ENCODE measurements around the gene PIM1. TPM values are rescaled to one million over a fixed set of nuclear protein-coding genes. Genes with fewer than 3 reads are reported as not detected.
A peak's percentile ranks its signal among the peaks of the same experiment; 100 is the strongest.
"Not testable (repeated sequence)": the region's sequence is repeated elsewhere in the genome, so short reads cannot be mapped to it uniquely, and the experiment has no call there.

The PIM1 gene
- total and polyA plus RNA-seq, 4 experiments from 2014 or later = 124 to 334 (median 196) TPM

GRCh38 chr6:37190159-37190535 lies 20.2 kb downstream of the PIM1 start:
- no peaks in the 10 kb centered on the region for H3K36me3 Mint-ChIP-seq
- peaks cover 0 to 3% (median 0%) of the 10 kb centered on the region in 8 donors for H3K9me3 Mint-ChIP-seq
- Histone ChIP-seq H3K9me3 (ENCODE audit: control insufficient read depth in 1 of 2, low read length in 2 of 2) (no peaks in the 10 kb centered on the region), H3K4me1 (ENCODE audit: insufficient read depth, low read length) (peaks cover 65% of the 10 kb centered on the region), H3K27me3 (ENCODE audit: insufficient read depth, low read length) (no peaks in the 10 kb centered on the region), H3K4me3 (ENCODE audit: low read length in 2 of 2) (no peak overlapping the region), H3K27ac (ENCODE audit: low read depth, low read length) (no peak overlapping the region), H3K36me3 (ENCODE audit: insufficient read depth, low read length) (no peaks in the 10 kb centered on the region)
- H3K27me3 Mint-ChIP-seq = no peaks in the 10 kb centered on the region
- intact Hi-C loops (cut with micrococcal nuclease) = no loop called here
- H3K4me1 Mint-ChIP-seq = peaks cover 30 to 55% (median 39%) of the 10 kb centered on the region in 4 donors
- ChIA-PET POLR2A (ENCODE audit: partially characterized antibody) (interaction anchor here (0.7 to 5.3 kb wide), 8 partner anchors 13 to 305 kb away, joined by 3 to 43 read pairs (median 6); no protein-coding TSS in a partner anchor), CTCF (ENCODE audit: partially characterized antibody) (interaction anchor here (0.6 to 5.1 kb wide), 9 partner anchors 7 to 171 kb away, joined by 3 to 58 read pairs (median 5); no protein-coding TSS in a partner anchor)
- peak overlapping the region in 4 of 8 donors; percentile 10 to 52 (median 25) for H3K4me3 Mint-ChIP-seq
- peak overlapping the region in 3 of 7 donors; percentile 47 to 68 (median 57) for H3K27ac Mint-ChIP-seq
- no peak for DNase-seq

- POLR2A ChIA-PET (ENCODE audit: partially characterized antibody) = interaction anchor here (2.3 kb wide), 1 partner anchor 20 kb away, joined by 10 read pairs; no protein-coding TSS in a partner anchor
- no peak for DNase-seq
- Mint-ChIP-seq H3K27me3 (no peaks in the 10 kb centered on the region), H3K4me3 (no peak overlapping the region), H3K9me3 (peaks cover 0 to 1% (median 0%) of the 10 kb centered on the region in 8 donors), H3K27ac (peak overlapping the region in 1 of 7 donors; percentile 56), H3K4me1 (peaks cover 19 to 34% (median 25%) of the 10 kb centered on the region in 4 donors), H3K36me3 (no peaks in the 10 kb centered on the region)
- Histone ChIP-seq H3K9me3 (ENCODE audit: control insufficient read depth in 1 of 2, low read length in 2 of 2) (no peaks in the 10 kb centered on the region), H3K4me1 (ENCODE audit: insufficient read depth, low read length) (peaks cover 40% of the 10 kb centered on the region), H3K4me3 (ENCODE audit: low read length in 2 of 2) (no peak overlapping the region), H3K36me3 (ENCODE audit: insufficient read depth, low read length) (no peaks in the 10 kb centered on the region), H3K27ac (ENCODE audit: low read depth, low read length) (no peak overlapping the region), H3K27me3 (ENCODE audit: insufficient read depth, low read length) (no peaks in the 10 kb centered on the region)
- CTCF ChIA-PET (ENCODE audit: partially characterized antibody) = interaction anchor here (1.2 to 33.8 kb wide), 3 partner anchors 14 to 170 kb away, joined by 3 to 1184 read pairs (median 20); no protein-coding TSS in a partner anchor
- intact Hi-C loops (cut with micrococcal nuclease) = no loop called here
Observed at GRCh38 chr6:37192666-37193065, 22.7 kb downstream of the PIM1 start.

GRCh38 chr6:37194886-37195285 lies 24.9 kb downstream of the PIM1 start:
- H3K36me3 Mint-ChIP-seq; H3K36me3 ChIP-seq (ENCODE audit: insufficient read depth, low read length); DNase-seq; H3K27ac Mint-ChIP-seq; H3K27me3 Mint-ChIP-seq; H3K9me3 Mint-ChIP-seq; H3K9me3 ChIP-seq (ENCODE audit: control insufficient read depth in 1 of 2, low read length in 2 of 2); H3K4me3 Mint-ChIP-seq; H3K27me3 ChIP-seq (ENCODE audit: insufficient read depth, low read length); intact Hi-C loops (cut with micrococcal nuclease); H3K27ac ChIP-seq (ENCODE audit: low read depth, low read length); H3K4me3 ChIP-seq (ENCODE audit: low read length in 2 of 2): not testable (repeated sequence)
- H3K4me1 ChIP-seq (ENCODE audit: insufficient read depth, low read length) = peaks cover 25% of the 10 kb centered on the region
- ChIA-PET POLR2A (ENCODE audit: partially characterized antibody) (interaction anchor here (0.6 to 2.3 kb wide), 4 partner anchors 12 to 24 kb away, joined by 3 to 10 read pairs (median 4); no protein-coding TSS in a partner anchor), CTCF (ENCODE audit: partially characterized antibody) (interaction anchor here (1.6 to 33.8 kb wide), 4 partner anchors 8 to 172 kb away, joined by 6 to 1184 read pairs (median 13); no protein-coding TSS in a partner anchor)
- H3K4me1 Mint-ChIP-seq = peaks cover 16 to 28% (median 22%) of the 10 kb centered on the region in 4 donors

- H3K4me3 ChIP-seq (ENCODE audit: low read length in 2 of 2); H3K27me3 ChIP-seq (ENCODE audit: insufficient read depth, low read length); POLR2A ChIA-PET (ENCODE audit: partially characterized antibody); H3K36me3 ChIP-seq (ENCODE audit: insufficient read depth, low read length); H3K36me3 Mint-ChIP-seq; DNase-seq; H3K9me3 Mint-ChIP-seq; H3K9me3 ChIP-seq (ENCODE audit: control insufficient read depth in 1 of 2, low read length in 2 of 2); H3K27ac ChIP-seq (ENCODE audit: low read depth, low read length); H3K4me3 Mint-ChIP-seq; H3K27me3 Mint-ChIP-seq; intact Hi-C loops (cut with micrococcal nuclease): not testable (repeated sequence)
- CTCF ChIA-PET (ENCODE audit: partially characterized antibody) = interaction anchor here (1.9 to 33.8 kb wide), 4 partner anchors 10 to 174 kb away, joined by 5 to 1184 read pairs (median 12); no protein-coding TSS in a partner anchor
- Mint-ChIP-seq H3K27ac (peak overlapping the region in 1 of 7 donors; percentile 17), H3K4me1 (peaks cover 14 to 35% (median 24%) of the 10 kb centered on the region in 4 donors)
- H3K4me1 ChIP-seq (ENCODE audit: insufficient read depth, low read length) = peaks cover 18% of the 10 kb centered on the region
Observed at GRCh38 chr6:37196451-37196850, 26.5 kb downstream of the PIM1 start.

- POLR2A ChIA-PET (ENCODE audit: partially characterized antibody) = interaction anchor here (2.2 kb wide), 1 partner anchor 27 kb away, joined by 11 read pairs; no protein-coding TSS in a partner anchor
- Mint-ChIP-seq H3K9me3 (no peaks in the 10 kb centered on the region), H3K36me3 (no peaks in the 10 kb centered on the region), H3K4me3 (no peak overlapping the region), H3K27me3 (no peaks in the 10 kb centered on the region), H3K4me1 (peaks cover 18 to 42% (median 28%) of the 10 kb centered on the region in 4 donors), H3K27ac (peak overlapping the region in 1 of 7 donors; percentile 42)
- no peaks in the 10 kb centered on the region for H3K9me3 ChIP-seq (ENCODE audit: control insufficient read depth in 1 of 2, low read length in 2 of 2)
- intact Hi-C loops (cut with micrococcal nuclease) = no loop called here
- H3K36me3 ChIP-seq (ENCODE audit: insufficient read depth, low read length) = no peaks in the 10 kb centered on the region
- H3K4me1 ChIP-seq (ENCODE audit: insufficient read depth, low read length) = peaks cover 24% of the 10 kb centered on the region
- no peak overlapping the region for H3K4me3 ChIP-seq (ENCODE audit: low read length in 2 of 2)
- no peak overlapping the region for H3K27ac ChIP-seq (ENCODE audit: low read depth, low read length)
- CTCF ChIA-PET (ENCODE audit: partially characterized antibody) = interaction anchor here (1.0 to 33.8 kb wide), 5 partner anchors 8 to 177 kb away, joined by 3 to 1184 read pairs (median 3); no protein-coding TSS in a partner anchor
- DNase-seq = no peak
- H3K27me3 ChIP-seq (ENCODE audit: insufficient read depth, low read length) = no peaks in the 10 kb centered on the region
Observed at GRCh38 chr6:37200085-37200484, 30.1 kb downstream of the PIM1 start.

- ChIA-PET POLR2A (ENCODE audit: partially characterized antibody) (interaction anchor here (0.8 to 2.2 kb wide), 7 partner anchors 14 to 183 kb away, joined by 3 to 11 read pairs (median 5); no protein-coding TSS in a partner anchor), CTCF (ENCODE audit: partially characterized antibody) (interaction anchor here (1.0 to 33.8 kb wide), 6 partner anchors 8 to 316 kb away, joined by 3 to 1184 read pairs (median 9); partner anchors contain the start of gene C6orf89)
- Histone ChIP-seq H3K36me3 (ENCODE audit: insufficient read depth, low read length) (no peaks in the 10 kb centered on the region), H3K9me3 (ENCODE audit: control insufficient read depth in 1 of 2, low read length in 2 of 2) (no peaks in the 10 kb centered on the region), H3K4me3 (ENCODE audit: low read length in 2 of 2) (no peak overlapping the region), H3K27me3 (ENCODE audit: insufficient read depth, low read length) (no peaks in the 10 kb centered on the region), H3K4me1 (ENCODE audit: insufficient read depth, low read length) (peaks cover 24% of the 10 kb centered on the region), H3K27ac (ENCODE audit: low read depth, low read length) (no peak overlapping the region)
- no peaks in the 10 kb centered on the region for H3K36me3 Mint-ChIP-seq
- H3K4me1 Mint-ChIP-seq = peaks cover 22 to 45% (median 33%) of the 10 kb centered on the region in 4 donors
- intact Hi-C loops (cut with micrococcal nuclease) = no loop called here
- DNase-seq = no peak
- H3K4me3 Mint-ChIP-seq = peak overlapping the region in 2 of 8 donors; percentile 31 to 61
- no peaks in the 10 kb centered on the region for H3K9me3 Mint-ChIP-seq
- H3K27me3 Mint-ChIP-seq = no peaks in the 10 kb centered on the region
- peak overlapping the region in 6 of 7 donors; percentile 57 to 90 (median 64) for H3K27ac Mint-ChIP-seq
Observed at GRCh38 chr6:37201726-37202125, 31.8 kb downstream of the PIM1 start.

- no peaks in the 10 kb centered on the region for H3K27me3 Mint-ChIP-seq
- peak overlapping the region in 6 of 8 donors; percentile 50 to 65 (median 60) for H3K4me3 Mint-ChIP-seq
- peaks cover 31 to 57% (median 43%) of the 10 kb centered on the region in 4 donors for H3K4me1 Mint-ChIP-seq
- H3K27ac ChIP-seq (ENCODE audit: low read depth, low read length) = no peak overlapping the region
- ChIA-PET CTCF (ENCODE audit: partially characterized antibody) (interaction anchor here (1.4 to 33.8 kb wide), 7 partner anchors 8 to 318 kb away, joined by 3 to 1184 read pairs (median 11); partner anchors contain the start of genes C6orf89 and PIM1), POLR2A (ENCODE audit: partially characterized antibody) (interaction anchor here (0.8 to 1.8 kb wide), 7 partner anchors 12 to 181 kb away, joined by 3 to 7 read pairs (median 5); partner anchors contain the start of gene PIM1)
- no peaks in the 10 kb centered on the region for H3K9me3 Mint-ChIP-seq
- H3K27ac Mint-ChIP-seq = peak overlapping the region; percentile 53 to 90 (median 84)
- peak in 1 of 5 donors; percentile 10 for DNase-seq
- H3K27me3 ChIP-seq (ENCODE audit: insufficient read depth, low read length) = no peaks in the 10 kb centered on the region
- H3K9me3 ChIP-seq (ENCODE audit: control insufficient read depth in 1 of 2, low read length in 2 of 2) = no peaks in the 10 kb centered on the region
- no peaks in the 10 kb centered on the region for H3K36me3 Mint-ChIP-seq
- no peak overlapping the region for H3K4me3 ChIP-seq (ENCODE audit: low read length in 2 of 2)
- intact Hi-C loops (cut with micrococcal nuclease) = no loop called here
- H3K4me1 ChIP-seq (ENCODE audit: insufficient read depth, low read length) = peaks cover 36% of the 10 kb centered on the region
- no peaks in the 10 kb centered on the region for H3K36me3 ChIP-seq (ENCODE audit: insufficient read depth, low read length)
Observed at GRCh38 chr6:37202788-37203491, 33.0 kb downstream of the PIM1 start.
